Motor neuron (in vitro differentiated cells): ENCODE data around the gene TIGD6. TPM values are rescaled to one million over a fixed set of nuclear protein-coding genes. Genes with fewer than 3 reads are reported as not detected.
A peak's percentile ranks its signal among the peaks of the same experiment; 100 is the strongest.

Experiments used
- ATAC-seq, 8 experiments: fragments of 200-7000 bp; cut with Tn5 transposase; replicated peaks in 6 of 8; 2 replicates each; pipeline ENCODE4 v1.8.0; 2021; ENCODE audit warnings: mild to moderate bottlenecking in 8 of 8, moderate library complexity in 8 of 8
- H3K27ac ChIP-seq, 2 donors: fragments of 250-450 bp; sonication (Bioruptor Pico); 2 replicates each; pipeline ENCODE4 v1.9.0; 2021; ENCODE audit warnings: antibody characterized with exemption in 2 of 2, mild to moderate bottlenecking in 2 of 2, moderate library complexity in 1 of 2
- H3K4me1 ChIP-seq, 2 donors: fragments of 250-450 bp; sonication (Bioruptor Pico); replicated peaks in 1 of 2; 2 replicates each; pipeline ENCODE4 v1.6.1; 2021; ENCODE audit warnings: antibody characterized with exemption in 2 of 2, mild to moderate bottlenecking in 2 of 2, moderate library complexity in 1 of 2
- H3K4me3 ChIP-seq, 5 donors: fragments of 250-450 bp; sonication (Bioruptor Pico); 2 replicates each; pipeline ENCODE4 v1.9.0; 2021; ENCODE audit warnings: antibody characterized with exemption in 5 of 5, mild to moderate bottlenecking in 5 of 5, moderate library complexity in 4 of 5
- WGBS, 10 experiments: fragments of 450-650 bp; shearing (Covaris generic); methylation state at CpG; one replicate each; pipeline ENCODE4 v1.0.0; 2022; 5-methylcytosine and 5-hydroxymethylcytosine counted together
- in situ Hi-C, 9 experiments: fragments of 400-800 bp; cut with MboI; loops; one replicate each; pipeline ENCODE4 v1.15.0; 2021; ENCODE audit warnings: low sequenced_read_pairs in 9 of 9, low pct_unique_long_range_greater_than_20kb in 2 of 9; ENCODE audit not compliant: unreplicated experiment in 9 of 9
- total RNA-seq, 8 experiments: library from RNA; unstranded; fragments of 300-600 nt; gene quantifications; 2 replicates each; pipeline versions ENCODE4 v1.2.3 to v1.2.4, GENCODE V29; 2022

The TIGD6 gene
- total RNA-seq, 8 experiments from 2014 or later = 3.9 to 7.3 (median 5.9) TPM

- Histone ChIP-seq H3K4me3 (no peak overlapping the region), H3K27ac (no peak overlapping the region), H3K4me1 (no peaks in the 10 kb centered on the region)
- 86 to 100% (median 100%) methylated on average over 1 to 3 of the region's 4 CpGs; no CpG with 5 or more reads in 3 of the 10 experiments for WGBS, 10 experiments
- ATAC-seq = no peak
- in situ Hi-C loops = no loop called here
Measured at GRCh38 chr5:150026682-150027172, 26.3 kb upstream of the TIGD6 start.

- in situ Hi-C loops = no loop called here
- Histone ChIP-seq H3K4me1 (no peaks in the 10 kb centered on the region), H3K27ac (no peak overlapping the region), H3K4me3 (no peak overlapping the region)
- no peak for ATAC-seq
- 58 to 93% (median 85%) methylated on average over 2 to 6 of the region's 9 CpGs; no CpG with 5 or more reads in 2 of the 10 experiments for WGBS, 10 experiments
Measured at GRCh38 chr5:150024346-150024984, 24.0 kb upstream of the TIGD6 start.

GRCh38 chr5:150023136-150023535 is 22.7 kb upstream of the TIGD6 start:
- Histone ChIP-seq H3K4me3 (no peak overlapping the region), H3K4me1 (no peaks in the 10 kb centered on the region), H3K27ac (no peak overlapping the region)
- in situ Hi-C loops = no loop called here
- 71 to 100% (median 83%) methylated on average over 1 of the region's 1 CpG; no CpG with 5 or more reads in 5 of the 10 experiments for WGBS, 10 experiments
- no peak for ATAC-seq

GRCh38 chr5:150022681-150023080 is 22.2 kb upstream of the TIGD6 start:
- Histone ChIP-seq H3K27ac (no peak overlapping the region), H3K4me1 (no peaks in the 10 kb centered on the region), H3K4me3 (no peak overlapping the region)
- no peak for ATAC-seq
- in situ Hi-C loops = no loop called here
- 33 to 100% (median 80%) methylated on average over 1 to 2 of the region's 2 CpGs; no CpG with 5 or more reads in 5 of the 10 experiments for WGBS, 10 experiments

- Histone ChIP-seq H3K27ac (no peak overlapping the region), H3K4me1 (no peaks in the 10 kb centered on the region), H3K4me3 (no peak overlapping the region)
- peak in 1 of 8 experiments; percentile 51 for ATAC-seq
- in situ Hi-C loops = no loop called here
- 43 to 100% (median 85%) methylated on average over 1 of the region's 1 CpG; no CpG with 5 or more reads in 4 of the 10 experiments for WGBS, 10 experiments
Measured at GRCh38 chr5:150022158-150022531, 21.7 kb upstream of the TIGD6 start.

GRCh38 chr5:150021491-150022157 is 21.2 kb upstream of the TIGD6 start:
- WGBS, 10 experiments = 41 to 100% (median 80%) methylated on average over 1 to 12 of the region's 13 CpGs; no CpG with 5 or more reads in 1 of the 10 experiments

GRCh38 chr5:150020249-150020648 is 19.8 kb upstream of the TIGD6 start:
- no peaks in the 10 kb centered on the region for H3K4me1 ChIP-seq
- no peak for ATAC-seq
- no peak overlapping the region for H3K27ac ChIP-seq
- WGBS, 10 experiments = 80 to 100% (median 100%) methylated on average over 1 of the region's 1 CpG; no CpG with 5 or more reads in 4 of the 10 experiments
- no peak overlapping the region for H3K4me3 ChIP-seq
- in situ Hi-C loops = no loop called here

More at GRCh38 chr5:150021491-150022157, 21.2 kb upstream of the TIGD6 start:
- Histone ChIP-seq H3K4me1 (no peaks in the 10 kb centered on the region), H3K4me3 (no peak overlapping the region), H3K27ac (no peak overlapping the region)
- ATAC-seq = no peak
- in situ Hi-C loops = no loop called here

- in situ Hi-C loops = no loop called here
- peak in 1 of 8 experiments; percentile 35 for ATAC-seq
- H3K4me1 ChIP-seq = no peaks in the 10 kb centered on the region
- H3K27ac ChIP-seq = no peak overlapping the region
- 62 to 100% (median 86%) methylated on average over 1 to 6 of the region's 6 CpGs for WGBS, 10 experiments
- H3K4me3 ChIP-seq = no peak overlapping the region
Measured at GRCh38 chr5:150017226-150018005, 17.0 kb upstream of the TIGD6 start.

- ATAC-seq = no peak
- H3K27ac ChIP-seq = no peak overlapping the region
- H3K4me3 ChIP-seq = no peak overlapping the region
- no peaks in the 10 kb centered on the region for H3K4me1 ChIP-seq
- in situ Hi-C loops = no loop called here
Measured at GRCh38 chr5:150016537-150016936, 16.1 kb upstream of the TIGD6 start.

- in situ Hi-C loops = no loop called here
- Histone ChIP-seq H3K4me3 (no peak overlapping the region), H3K4me1 (no peaks in the 10 kb centered on the region), H3K27ac (no peak overlapping the region)
- WGBS, 10 experiments = 83 to 100% (median 99%) methylated on average over 1 to 3 of the region's 3 CpGs
- ATAC-seq = no peak
Measured at GRCh38 chr5:150015415-150015814, 15.0 kb upstream of the TIGD6 start.

- H3K27ac ChIP-seq = no peak overlapping the region
- 85 to 100% (median 100%) methylated on average over 2 to 3 of the region's 3 CpGs for WGBS, 10 experiments
- no peak overlapping the region for H3K4me3 ChIP-seq
- H3K4me1 ChIP-seq = no peaks in the 10 kb centered on the region
- in situ Hi-C loops = no loop called here
- no peak for ATAC-seq
Measured at GRCh38 chr5:150014456-150014855, 14.0 kb upstream of the TIGD6 start.

GRCh38 chr5:150013931-150014330 is 13.5 kb upstream of the TIGD6 start:
- 90 to 100% (median 100%) methylated on average over 1 to 4 of the region's 4 CpGs; no CpG with 5 or more reads in 2 of the 10 experiments for WGBS, 10 experiments
- ATAC-seq = no peak

More at GRCh38 chr5:150013931-150014330, 13.5 kb upstream of the TIGD6 start:
- Histone ChIP-seq H3K4me1 (no peaks in the 10 kb centered on the region), H3K4me3 (no peak overlapping the region), H3K27ac (no peak overlapping the region)
- in situ Hi-C loops = no loop called here
